LoVo (cell line): ENCODE measurements around the gene MAG.

Source experiments
- DNase-seq: peaks from one replicate; pipeline ENCODE4 v3.0.0-alpha.2; 2016; ENCODE audit warnings: low spot score

The MAG gene

DNA sequence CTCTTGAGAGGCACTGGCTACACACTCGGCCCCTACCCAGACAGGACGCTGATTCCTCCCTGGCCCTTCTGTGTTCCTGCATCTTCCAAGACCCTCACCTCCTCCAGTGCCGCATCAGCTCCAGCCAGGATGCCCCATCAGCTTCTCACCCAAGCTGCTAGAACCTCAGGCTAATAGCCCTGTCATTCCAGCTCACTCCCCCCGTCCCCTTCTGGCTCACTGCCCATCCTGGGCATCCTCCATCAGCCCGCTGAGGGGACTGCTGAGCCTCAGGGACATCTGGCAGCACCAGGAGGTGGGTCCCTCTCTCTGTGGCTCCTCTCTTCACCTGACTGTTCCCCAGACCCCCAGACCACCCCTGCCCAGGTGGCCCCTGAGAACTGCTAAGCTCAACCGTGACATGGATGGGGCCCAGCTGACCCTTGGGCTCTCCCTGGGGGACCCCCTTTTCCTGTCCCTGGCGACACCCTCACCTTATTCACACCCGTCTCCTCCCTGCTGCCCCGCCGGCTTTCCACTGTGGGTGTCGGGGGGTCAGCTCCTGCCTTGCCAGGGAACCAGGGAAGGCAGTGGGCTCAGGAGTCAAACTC, 71.1 kb downstream of the MAG start:
- no peak for DNase-seq
